ENCODE results near the gene RFX8.

GRCh38 chr2:101420623-101421022 lies 54.3 kb downstream of the RFX8 start:
- no peak for TF ChIP-seq BRCA1 (IDR thresholded peaks at IDR 0.05; ENCODE audit: low read depth, low read length)
- TF ChIP-seq ATF2 (IDR thresholded peaks at IDR 0.05; ENCODE audit: low read length) = no peak
- TF ChIP-seq EP300 (IDR thresholded peaks at IDR 0.05; ENCODE audit: borderline replicate concordance in 1 of 2, low read depth in 2 of 2, low read length in 2 of 2) = no peak
- no peak for TF ChIP-seq RAD21 (IDR thresholded peaks at IDR 0.05 in 1 of 2, conservative IDR thresholded peaks at IDR 0.05 in 1 of 2; ENCODE audit: low read depth in 2 of 2, low read length in 2 of 2)
- TF ChIP-seq BACH1 (IDR thresholded peaks at IDR 0.05; ENCODE audit: low read length) = no peak
- no peak for TF ChIP-seq CTCF (IDR thresholded peaks at IDR 0.05; ENCODE audit: control extremely low read depth in 1 of 3, insufficient read depth in 1 of 3, low read depth in 1 of 3, low read length in 3 of 3)
- TF ChIP-seq HDAC6 (IDR thresholded peaks at IDR 0.05; ENCODE audit: low read depth, low read length) = no peak
- no peak for TF ChIP-seq GABPA (IDR thresholded peaks at IDR 0.05; ENCODE audit: borderline replicate concordance, insufficient read depth, low read length)
- no peak for TF ChIP-seq POLR2A (IDR thresholded peaks at IDR 0.05; ENCODE audit: control extremely low read depth in 1 of 2, low read depth in 2 of 2, low read length in 2 of 2)
- TF ChIP-seq HDAC2 (IDR thresholded peaks at IDR 0.05; ENCODE audit: borderline replicate concordance in 1 of 2, low read depth in 2 of 2, low read length in 2 of 2) = no peak
- no peak for TF ChIP-seq PHF8 (conservative IDR thresholded peaks at IDR 0.05; ENCODE audit: low read depth, low read length)

All from H1 (cell line).